HEK293T (cell line): ENCODE measurements around the gene TBX1.

Source experiments
- CTCF ChIA-PET: fragments of 350-600 bp; formaldehyde crosslinking; extraction: SDS; loops from one replicate; lab custom pipeline; 2021; ENCODE audit warnings: antibody characterized with exemption, inconsistent platforms; lab: Yijun Ruan, JAX
- POLR2A ChIA-PET: fragments of 350-600 bp; formaldehyde crosslinking; extraction: SDS; loops from one replicate; lab custom pipeline; 2020; ENCODE audit warnings: antibody characterized with exemption, inconsistent platforms; lab: Yijun Ruan, JAX
- DNase-seq: peaks from one replicate; pipeline ENCODE4 v3.0.0; 2012; ENCODE audit warnings: mixed read lengths; ENCODE audit errors: extremely low spot score
- ARNT ChIP-seq: fragments of 450-650 bp; IDR thresholded peaks from 2 replicates; pipeline ENCODE4 v1.6.1; 2017; ENCODE audit warnings: mild to moderate bottlenecking
- BHLHE40 ChIP-seq: fragments of 450-650 bp; IDR thresholded peaks from 2 replicates; pipeline ENCODE4 v1.6.1; 2016; ENCODE audit warnings: mild to moderate bottlenecking, moderate library complexity, borderline replicate concordance
- CTBP1 ChIP-seq: fragments of 450-650 bp; IDR thresholded peaks from 2 replicates; pipeline ENCODE4 v1.6.1; 2016; ENCODE audit warnings: borderline replicate concordance
- ELF4 ChIP-seq: fragments of 450-650 bp; IDR thresholded peaks from 2 replicates; pipeline ENCODE4 v1.6.1; 2017; ENCODE audit warnings: antibody characterized with exemption
- FOXA1 ChIP-seq: fragments of 450-650 bp; IDR thresholded peaks from 2 replicates; pipeline ENCODE4 v1.6.1; 2016; ENCODE audit warnings: mild to moderate bottlenecking
- FOXK2 ChIP-seq: fragments of 450-650 bp; IDR thresholded peaks from 2 replicates; pipeline ENCODE4 v1.6.1; 2016; ENCODE audit warnings: mild to moderate bottlenecking
- FOXM1 ChIP-seq: fragments of 450-650 bp; IDR thresholded peaks from 2 replicates; pipeline ENCODE4 v1.6.1; 2017; ENCODE audit warnings: mild to moderate bottlenecking, borderline replicate concordance
- HDGF ChIP-seq: fragments of 450-650 bp; IDR thresholded peaks from 2 replicates; pipeline ENCODE4 v1.6.1; 2017; ENCODE audit warnings: antibody characterized with exemption, borderline replicate concordance
- L3MBTL2 ChIP-seq: fragments of 450-650 bp; conservative IDR thresholded peaks from 2 replicates; pipeline ENCODE4 v1.6.1; 2016; ENCODE audit warnings: mild to moderate bottlenecking
- LEF1 ChIP-seq: fragments of 450-650 bp; IDR thresholded peaks from 2 replicates; pipeline ENCODE4 v1.6.1; 2017; ENCODE audit warnings: mild to moderate bottlenecking, borderline replicate concordance
- NFRKB ChIP-seq: fragments of 450-650 bp; IDR thresholded peaks from 2 replicates; pipeline ENCODE4 v1.6.1; 2016; ENCODE audit warnings: mild to moderate bottlenecking, moderate library complexity
- PKNOX1 ChIP-seq: fragments of 450-650 bp; IDR thresholded peaks from 2 replicates; pipeline ENCODE4 v1.6.1; 2016
- SP1 ChIP-seq: fragments of 450-650 bp; IDR thresholded peaks from 2 replicates; pipeline ENCODE4 v1.6.1; 2017
- SUZ12 ChIP-seq: fragments of 450-650 bp; IDR thresholded peaks from 2 replicates; pipeline ENCODE4 v1.6.1; 2016; ENCODE audit warnings: mild to moderate bottlenecking
- TARDBP ChIP-seq: fragments of 450-650 bp; IDR thresholded peaks from 2 replicates; pipeline ENCODE4 v1.6.1; 2016
- ZNF384 ChIP-seq: fragments of 450-650 bp; IDR thresholded peaks from 2 replicates; pipeline ENCODE4 v1.6.1; 2016

Gene TBX1

DNA sequence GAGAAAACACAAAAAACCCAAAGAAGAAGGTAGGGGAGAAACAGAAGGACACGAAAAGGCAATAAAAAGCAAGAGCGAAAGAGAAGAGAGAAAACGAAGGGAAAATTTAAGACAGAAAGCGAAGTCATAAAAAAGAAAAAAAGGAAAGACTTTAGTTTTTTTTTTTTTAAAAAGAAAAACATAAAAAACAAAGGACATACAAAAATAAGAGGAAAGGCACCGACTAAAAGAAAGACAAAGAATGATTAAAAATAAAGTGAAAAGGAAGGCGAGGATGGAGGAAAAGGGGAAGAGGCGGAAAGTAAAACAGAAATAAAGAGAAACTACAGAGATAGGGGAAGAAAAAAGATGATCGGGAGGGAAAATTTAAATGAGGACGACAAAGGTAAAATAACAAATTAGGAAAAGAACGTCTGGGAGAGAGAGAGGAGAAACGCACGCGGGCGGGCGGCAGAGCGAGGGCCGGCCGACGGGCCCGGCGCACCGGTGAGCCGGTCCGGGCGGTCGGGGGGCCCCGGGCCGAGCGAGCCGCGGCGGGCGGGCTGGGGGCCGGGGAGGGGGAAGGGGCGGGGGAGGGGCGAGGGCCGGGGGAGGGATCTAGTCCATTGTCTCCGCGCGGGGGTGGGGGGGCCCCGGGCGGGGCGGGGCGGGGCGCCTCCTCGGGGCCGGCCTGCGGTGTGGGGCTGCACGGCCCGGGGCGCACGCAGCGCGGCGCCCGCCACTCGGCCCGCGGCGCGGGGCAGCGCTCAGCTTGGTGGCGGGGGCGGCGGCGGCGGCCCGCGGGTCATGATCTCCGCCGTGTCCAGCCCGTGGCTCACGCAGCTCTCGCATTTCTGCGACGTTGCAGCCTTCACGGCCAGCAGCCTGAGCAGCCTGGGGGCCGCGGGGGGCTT, at the start of gene TBX1:
Gene TBX1, plus strand, starts transcription at position 721 of the 893 bp plus-strand sequence. Its CDS starts 66 bp downstream, at position 787.
- TF ChIP-seq L3MBTL2 (peak; percentile 51; the same call in 1 of the 2 replicates), FOXM1 (0 out of 2 replicates have a peak, but pooled peaks have one; percentile 30), HDGF (no peak)
- ChIA-PET CTCF (no interaction called here), POLR2A (interaction anchor here (1.4 kb wide), 1 partner anchor 95 kb away, joined by 3 read pairs; no protein-coding TSS in a partner anchor)
- peak; percentile 64 for DNase-seq

DNA sequence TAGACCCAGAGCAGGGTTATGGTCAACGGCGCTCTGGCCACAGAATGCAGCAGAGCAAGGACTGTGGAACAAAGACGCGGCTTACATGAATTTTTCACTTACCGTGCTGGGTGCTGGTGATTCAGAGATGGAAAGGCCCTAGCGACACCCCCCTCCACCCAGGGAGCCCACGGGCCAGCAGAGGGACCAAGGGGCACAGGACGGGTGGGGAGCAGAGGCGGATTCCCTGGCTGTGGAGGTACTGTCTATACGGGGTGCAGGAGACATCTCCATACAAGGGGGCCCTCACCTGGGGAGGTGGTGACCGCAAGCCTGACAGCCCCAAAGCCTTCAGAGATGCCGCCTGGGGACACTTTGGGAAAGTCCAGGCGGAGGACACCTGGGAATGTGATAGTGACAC, 47.3 kb upstream of the TBX1 start:
- no peak for DNase-seq
- ChIA-PET POLR2A (no interaction called here), CTCF (no interaction called here)
- no peak for TF ChIP-seq PKNOX1
- no peak for TF ChIP-seq L3MBTL2
- no peak for TF ChIP-seq LEF1
- TF ChIP-seq ARNT = no peak
- no peak for TF ChIP-seq TARDBP
- TF ChIP-seq SUZ12 = no peak
- no peak for TF ChIP-seq BHLHE40

DNA sequence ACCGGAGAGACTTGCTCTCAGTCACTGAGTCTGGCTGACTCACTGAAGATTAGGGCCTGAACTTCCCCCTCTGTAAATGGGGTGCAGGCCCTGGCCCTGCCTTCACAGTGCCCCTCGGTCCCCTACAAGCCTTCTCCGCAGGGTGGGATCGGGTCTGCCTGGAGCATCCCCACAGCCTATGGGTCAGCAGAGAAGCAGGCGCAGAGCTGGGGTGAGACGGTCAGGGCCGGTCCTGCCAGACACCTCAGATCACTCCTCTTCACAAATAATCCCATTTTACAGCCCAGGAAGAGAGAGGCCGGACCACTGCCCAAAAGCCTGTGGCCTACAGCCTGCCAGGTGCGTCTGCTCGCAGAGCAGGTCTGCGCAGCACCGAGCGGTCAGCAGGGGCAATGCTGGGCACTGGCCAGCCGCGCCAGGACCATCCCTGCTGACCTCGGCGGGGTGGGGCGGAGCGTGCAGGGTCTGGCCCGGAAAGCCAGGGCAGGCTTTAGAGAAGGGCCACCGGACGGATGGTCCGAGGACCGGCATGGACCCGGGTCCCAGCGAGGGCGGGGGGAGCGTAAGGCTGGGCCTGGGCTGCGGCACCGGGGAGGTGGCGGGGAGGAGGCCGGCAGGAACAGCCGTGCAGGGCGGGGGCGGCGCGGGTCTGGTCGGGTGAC, 46.8 kb upstream of the TBX1 start:
- POLR2A ChIA-PET = no interaction called here
- CTCF ChIA-PET = no interaction called here
- no peak for TF ChIP-seq ARNT
- no peak for TF ChIP-seq BHLHE40
- TF ChIP-seq ELF4 = no peak
- no peak for TF ChIP-seq NFRKB
- no peak for TF ChIP-seq L3MBTL2
- TF ChIP-seq HDGF = no peak
- TF ChIP-seq ZNF384 = no peak
- TF ChIP-seq LEF1 = no peak
- no peak for TF ChIP-seq SUZ12
- no peak for TF ChIP-seq CTBP1
- TF ChIP-seq TARDBP = no peak
- TF ChIP-seq FOXK2 = no peak
- TF ChIP-seq FOXA1 = no peak
- no peak for DNase-seq

DNA sequence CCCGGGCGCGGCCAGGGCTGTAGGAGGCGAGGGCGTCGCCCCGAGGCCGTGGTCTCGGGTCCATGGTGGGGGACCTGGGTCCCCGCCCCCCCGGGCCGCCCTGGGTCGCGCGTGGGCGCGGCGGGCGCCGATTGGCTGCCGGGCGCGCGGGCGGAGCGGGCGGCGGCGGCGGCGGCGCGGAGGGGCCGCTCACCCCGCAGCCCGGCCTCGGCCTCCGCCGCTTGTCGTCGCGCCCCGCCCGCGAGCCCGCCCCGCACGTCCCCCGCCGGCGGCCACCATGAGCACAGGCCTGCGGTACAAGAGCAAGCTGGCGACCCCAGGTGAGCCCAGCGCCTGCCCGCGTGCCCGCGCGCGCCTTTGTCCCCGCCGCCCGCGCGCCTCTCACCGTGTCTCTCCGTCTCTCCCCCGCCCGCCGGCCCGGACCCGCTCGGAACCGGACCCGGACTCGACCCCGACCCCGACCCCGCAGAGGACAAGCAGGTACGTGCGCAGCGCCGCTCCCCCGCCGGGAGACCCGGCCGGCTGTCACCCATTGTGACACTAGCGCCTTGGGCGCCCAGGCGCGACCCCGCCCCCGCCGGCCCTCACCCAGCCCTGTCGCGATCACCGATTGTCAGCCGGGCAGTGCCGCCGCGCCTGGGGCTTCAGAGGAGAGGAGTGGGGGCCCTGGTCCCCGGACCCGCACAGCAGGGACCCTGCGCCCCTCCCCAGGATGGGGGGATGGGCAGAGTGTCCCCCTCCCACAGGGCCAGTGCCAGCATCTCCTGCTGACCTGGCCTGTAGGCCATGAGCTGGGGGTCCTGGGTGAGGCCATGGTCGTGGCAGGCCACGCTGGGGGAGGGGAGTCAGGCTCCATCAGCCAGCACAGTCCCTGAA, 46.0 kb upstream of the TBX1 start, which contains the start of gene SEPTIN5:
Gene SEPTIN5, plus strand, starts transcription at position 192 of the 876 bp plus-strand sequence. Its CDS starts 86 bp downstream, at position 278.
- TF ChIP-seq HDGF = no peak
- CTCF ChIA-PET = no interaction called here
- POLR2A ChIA-PET = interaction anchor here (0.6 to 1.2 kb wide), 3 partner anchors 23 to 37 kb away, joined by 3 to 4 read pairs (median 4); no protein-coding TSS in a partner anchor
- DNase-seq = peak; percentile 56

DNA sequence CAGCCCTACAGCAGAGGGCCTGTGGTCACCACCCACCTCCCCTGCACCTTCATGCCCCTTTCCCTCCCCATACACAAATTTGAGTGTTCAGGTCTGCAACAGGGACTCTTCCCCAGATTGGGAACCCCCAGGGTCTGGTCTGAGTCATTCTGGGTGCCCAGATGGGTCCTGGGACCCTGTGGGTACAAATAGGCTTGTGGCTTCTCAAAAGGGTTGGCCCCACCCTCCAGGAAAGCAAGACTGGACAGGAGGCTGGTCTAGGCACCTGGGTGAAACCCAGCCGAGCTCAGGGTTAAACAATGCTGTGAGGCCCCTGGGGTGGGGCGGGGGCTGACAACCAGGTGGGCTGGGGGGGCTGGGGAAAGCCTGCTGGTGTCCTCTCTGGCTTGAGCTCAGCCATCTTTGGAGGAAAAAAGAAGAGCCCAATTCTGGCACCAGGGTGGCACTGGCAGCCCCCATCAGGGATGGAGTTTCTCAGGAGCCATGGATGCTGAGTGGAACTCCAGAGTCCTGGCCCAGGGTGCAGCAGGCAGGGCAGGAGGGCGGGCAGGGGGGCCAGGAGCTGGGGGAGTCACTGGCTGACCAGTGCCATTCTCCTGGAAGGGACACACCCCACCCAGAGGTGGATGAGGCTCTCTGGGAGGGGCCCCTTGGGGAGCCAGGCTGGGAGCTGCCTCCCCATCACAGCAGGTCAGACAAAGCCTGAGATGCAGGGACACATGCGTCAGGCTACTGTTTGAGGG, 45.2 kb upstream of the TBX1 start:
- CTCF ChIA-PET = interaction anchor here (2.5 kb wide), 1 partner anchor 36 kb away, joined by 8 read pairs; no protein-coding TSS in a partner anchor
- POLR2A ChIA-PET = interaction anchor here (0.6 to 1.2 kb wide), 3 partner anchors 23 to 38 kb away, joined by 3 to 4 read pairs (median 4); no protein-coding TSS in a partner anchor
- DNase-seq = no peak
- no peak for TF ChIP-seq TARDBP

- no peak for DNase-seq
- POLR2A ChIA-PET = interaction anchor here (1.1 to 1.2 kb wide), 2 partner anchors 24 to 37 kb away, joined by 3 to 4 read pairs; no protein-coding TSS in a partner anchor
- TF ChIP-seq FOXA1 (no peak), PKNOX1 (no peak), HDGF (no peak), LEF1 (no peak), BHLHE40 (no peak), SUZ12 (no peak), SP1 (no peak), FOXM1 (no peak), NFRKB (no peak), TARDBP (no peak), ZNF384 (no peak), CTBP1 (no peak), ELF4 (no peak), L3MBTL2 (no peak), ARNT (no peak)
- CTCF ChIA-PET = interaction anchor here (0.5 to 2.5 kb wide), 2 partner anchors 37 to 116 kb away, joined by 6 to 8 read pairs; no protein-coding TSS in a partner anchor
Measured at GRCh38 chr22:19716041-19716828, 44.3 kb upstream of the TBX1 start.
